ENCODE measurements around the gene PSMD11.

DNA sequence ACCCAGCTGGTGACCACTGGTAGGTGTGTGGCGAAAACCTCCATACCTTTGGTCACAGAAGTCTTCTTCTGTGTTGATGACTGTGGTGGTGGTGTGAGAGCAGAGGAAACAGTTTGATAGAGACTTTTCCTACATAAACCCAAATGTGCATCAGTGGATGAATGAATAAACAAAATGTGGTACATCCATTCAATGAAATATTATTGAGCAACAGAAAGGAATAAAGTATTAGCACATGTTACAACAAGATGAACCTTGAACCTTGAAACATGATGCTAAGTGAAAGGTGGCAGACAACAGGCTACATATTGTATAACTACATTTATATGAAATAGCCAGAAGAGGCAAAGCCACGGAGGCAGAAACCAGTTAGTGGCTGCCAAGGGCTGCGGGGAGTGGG lies 57.7 kb downstream of the PSMD11 start:
- TF ChIP-seq YY1 (IDR thresholded peaks at IDR 0.05; ENCODE audit: insufficient read depth, insufficient read length) (no peak), ZNF274 (IDR thresholded peaks at IDR 0.05; ENCODE audit: low read depth, low read length) (no peak)

Data from NT2/D1 (cell line).